Hematopoietic multipotent progenitor cell treated with erythropoietin and hydrocortisone succinate and interleukin-3 and kit ligand, for 6 days (in vitro differentiated cells): ENCODE data around the gene FER1L5.

Experiments used
- DNase-seq: peaks from one replicate; pipeline ENCODE4 v3.0.0-alpha.2; 2015

Gene FER1L5

GRCh38 chr2:96698221-96698861 is 55.8 kb downstream of the FER1L5 start:
- no peak for DNase-seq

DNA sequence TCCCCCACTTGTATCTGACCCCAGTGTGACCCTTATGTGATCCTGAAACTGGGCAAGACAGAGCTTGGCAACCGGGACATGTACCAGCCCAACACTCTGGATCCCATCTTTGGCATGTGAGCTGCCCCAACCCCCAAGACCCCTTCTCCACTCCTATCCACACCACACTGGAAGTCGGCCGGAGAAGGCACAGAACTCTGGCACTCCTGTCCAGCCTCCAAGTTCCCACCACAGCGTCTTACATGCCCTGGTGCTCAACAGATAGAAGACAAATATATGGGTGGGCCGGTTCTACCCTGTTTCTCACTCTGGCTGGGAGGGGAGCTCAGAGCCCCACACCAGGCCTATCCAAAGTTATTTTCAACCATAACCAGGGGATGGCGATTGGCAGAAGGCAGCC is 56.5 kb downstream of the FER1L5 start:
- no peak for DNase-seq

DNA sequence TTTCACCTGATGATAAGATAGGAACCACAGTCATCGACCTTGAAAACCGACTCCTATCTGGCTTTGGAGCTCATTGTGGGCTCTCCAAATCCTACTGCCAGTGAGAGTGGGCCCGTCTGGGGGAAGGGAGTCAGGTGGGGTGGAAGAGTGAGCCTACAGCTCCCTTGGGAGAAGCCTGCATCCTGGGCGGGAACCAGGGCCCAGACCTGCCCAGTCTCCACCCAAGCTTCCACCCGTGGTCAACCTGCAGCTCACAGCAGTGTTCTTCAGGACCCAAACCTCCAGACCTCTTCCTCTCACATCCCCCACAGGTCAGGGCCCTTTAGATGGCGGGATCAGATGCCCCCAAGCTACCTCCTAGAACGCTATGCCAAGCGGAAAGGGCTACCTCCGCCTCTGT is 57.1 kb downstream of the FER1L5 start:
- no peak for DNase-seq

- DNase-seq, result no peak
Measured at GRCh38 chr2:96700086-96700485, 57.5 kb downstream of the FER1L5 start.

GRCh38 chr2:96701636-96702035 is 59.1 kb downstream of the FER1L5 start:
- DNase-seq, result no peak

DNA sequence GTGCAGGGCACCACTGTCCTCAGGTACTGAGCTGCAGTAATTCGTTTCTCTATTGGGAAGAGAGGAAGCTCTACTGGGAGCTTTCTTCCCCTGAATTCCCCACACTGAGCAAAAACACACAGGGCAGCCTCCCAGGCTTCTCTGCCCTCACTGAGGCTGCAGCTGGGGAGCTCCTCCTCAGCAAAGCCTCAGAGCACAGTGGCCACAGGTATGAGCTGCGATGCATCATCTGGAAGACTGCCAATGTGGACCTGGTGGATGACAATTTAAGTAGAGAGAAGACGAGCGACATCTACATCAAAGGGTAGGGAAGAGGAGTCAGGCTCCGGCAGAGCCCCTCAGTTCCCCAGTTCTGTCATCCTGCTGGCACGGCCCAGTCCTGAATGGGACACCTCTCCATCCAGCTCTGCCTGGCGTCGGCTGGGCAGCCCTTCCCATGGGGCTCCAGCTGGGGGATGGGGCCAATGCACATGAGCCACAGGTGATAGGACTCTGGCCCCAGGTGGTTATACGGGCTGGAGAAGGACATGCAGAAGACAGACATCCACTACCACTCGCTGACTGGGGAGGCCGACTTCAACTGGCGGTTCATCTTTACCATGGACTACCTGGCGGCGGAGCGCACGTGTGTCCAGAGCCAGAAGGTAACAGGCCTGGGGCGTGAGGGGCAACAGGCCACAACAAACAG is 59.7 kb downstream of the FER1L5 start:
- no peak for DNase-seq

DNA sequence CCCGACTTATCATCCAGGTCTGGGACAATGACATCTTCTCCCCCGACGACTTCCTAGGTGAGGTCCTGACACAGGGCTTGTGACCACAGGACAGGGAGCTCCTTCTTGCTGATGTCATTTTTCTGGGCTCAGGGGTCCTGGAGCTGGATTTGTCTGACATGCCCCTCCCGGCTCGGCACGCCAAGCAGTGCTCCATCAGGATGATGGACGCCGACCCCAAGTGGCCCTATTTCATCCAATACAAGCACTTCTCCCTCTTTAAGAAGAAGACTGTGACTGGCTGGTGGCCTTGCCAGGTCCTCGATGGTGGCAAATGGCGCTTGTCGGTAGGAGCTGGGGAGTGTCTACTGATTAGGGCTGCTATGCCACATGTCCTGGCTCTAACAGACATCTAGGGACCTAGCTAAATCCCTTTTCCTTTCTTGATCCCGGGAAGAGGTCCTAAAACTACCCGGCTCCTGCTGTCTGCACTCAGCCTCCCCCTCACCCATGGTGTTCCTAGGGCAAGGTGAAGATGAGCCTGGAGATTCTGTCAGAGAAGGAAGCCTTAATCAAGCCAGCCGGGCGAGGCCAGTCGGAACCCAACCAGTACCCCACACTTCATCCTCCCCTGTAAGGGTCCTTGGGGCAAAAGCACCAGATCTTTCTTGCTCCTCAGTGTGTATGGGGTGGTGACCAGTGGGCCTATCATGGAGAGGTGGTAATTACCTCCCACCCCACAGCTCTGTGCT is 60.6 kb downstream of the FER1L5 start:
- DNase-seq, result no peak

DNA sequence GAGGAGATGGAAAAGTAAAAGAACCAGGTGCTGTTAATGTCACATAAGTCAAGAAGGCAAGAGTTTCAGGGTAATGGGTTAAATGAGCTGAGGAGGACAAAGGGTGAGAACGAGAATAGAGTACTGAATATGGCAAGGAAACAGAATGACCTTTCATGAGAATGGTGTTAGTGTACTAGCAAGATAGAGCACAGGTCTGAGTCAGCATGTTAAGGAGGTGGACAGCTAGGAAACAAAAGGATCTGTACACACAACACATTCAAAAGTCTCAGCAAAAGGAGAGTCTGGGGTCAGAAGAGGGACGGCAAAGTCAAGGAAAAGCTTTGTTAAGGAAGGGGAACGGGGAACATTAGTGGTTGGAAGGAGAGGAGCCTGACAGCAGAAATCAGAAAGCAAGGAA is 68.4 kb downstream of the FER1L5 start:
- DNase-seq, result no peak

DNA sequence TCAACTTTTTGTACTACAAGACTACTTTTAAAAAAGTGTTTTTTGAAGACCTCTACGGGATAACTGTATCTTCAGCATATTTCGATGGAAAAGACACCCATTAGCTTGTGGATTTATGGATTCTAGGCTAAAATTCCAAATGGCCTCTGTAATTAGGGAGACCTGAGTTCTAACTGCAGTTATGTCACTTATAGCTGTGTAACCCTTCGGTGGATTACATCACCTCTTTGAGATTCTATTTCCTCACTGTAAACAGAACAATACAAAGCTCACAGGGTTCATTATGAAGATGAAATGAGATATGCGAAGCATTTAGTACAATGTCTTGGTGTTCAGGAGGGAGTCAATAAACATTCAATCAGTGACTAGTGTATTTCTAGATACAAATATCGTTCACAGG is 73.1 kb downstream of the FER1L5 start:
- no peak for DNase-seq

GRCh38 chr2:96716388-96716787 is 73.8 kb downstream of the FER1L5 start:
- DNase-seq, result no peak

DNA sequence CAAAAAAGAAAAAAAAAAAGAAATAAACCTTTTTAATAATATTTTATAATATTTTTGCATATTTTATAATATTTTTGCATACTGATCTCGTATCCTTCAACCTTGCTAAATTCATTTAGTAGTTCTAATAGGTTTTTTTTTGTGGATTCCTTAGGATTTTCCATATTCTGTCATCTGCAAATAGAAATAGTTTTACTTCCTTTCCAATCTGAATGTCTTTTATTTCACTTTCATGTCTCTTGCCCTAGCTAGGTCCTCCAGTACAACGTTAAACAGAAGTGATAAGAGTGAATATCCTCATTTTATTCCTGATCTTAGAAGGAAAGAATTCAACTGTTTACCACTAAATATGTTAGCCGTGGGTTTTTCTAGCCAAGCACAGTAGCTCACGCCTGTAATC is 83.6 kb downstream of the FER1L5 start:
- DNase-seq, result no peak

DNA sequence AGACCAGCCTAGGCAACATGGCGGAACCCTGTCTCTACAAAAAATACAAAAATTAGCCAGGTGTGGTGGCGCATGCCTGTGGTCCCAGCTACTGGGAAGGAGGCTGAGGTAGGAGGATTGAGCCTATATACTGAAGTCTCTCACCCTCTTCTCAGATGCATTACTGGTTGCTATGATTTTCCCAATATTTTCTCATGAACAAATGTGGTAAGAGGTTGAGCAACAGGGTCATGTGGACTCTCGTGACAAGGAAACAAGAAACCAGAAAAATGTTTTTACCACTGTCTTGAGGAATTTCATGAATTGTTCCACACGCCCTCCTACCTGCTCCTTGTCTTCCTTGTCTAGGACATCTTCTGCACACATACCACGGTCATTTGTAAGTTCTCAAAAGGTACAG is 84.9 kb downstream of the FER1L5 start:
- no peak for DNase-seq

- no peak for DNase-seq
Measured at GRCh38 chr2:96729748-96730147, 87.2 kb downstream of the FER1L5 start.

DNA sequence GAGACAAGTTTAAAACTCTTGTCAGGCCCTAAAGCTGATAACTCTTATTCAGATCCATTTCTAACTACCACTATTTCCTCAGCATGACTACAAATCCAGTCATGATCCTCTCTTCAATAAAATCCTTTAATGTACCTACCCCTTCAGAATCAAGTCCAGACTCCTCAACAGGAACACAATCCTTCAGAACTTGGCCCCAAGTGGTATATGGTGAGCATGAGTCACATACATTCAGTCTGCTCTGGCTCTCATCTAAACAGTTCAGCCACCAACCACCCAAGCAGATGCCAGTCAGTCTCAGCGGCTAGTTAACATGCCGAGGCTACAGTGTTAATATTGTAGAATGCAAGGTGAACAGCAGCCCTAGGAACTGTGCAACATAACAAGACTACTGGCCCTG is 87.6 kb downstream of the FER1L5 start:
- no peak for DNase-seq

- DNase-seq, result no peak
Measured at GRCh38 chr2:96733931-96734330, 91.4 kb downstream of the FER1L5 start.

GRCh38 chr2:96734880-96735583 is 92.5 kb downstream of the FER1L5 start:
- peak; percentile 32 for DNase-seq

GRCh38 chr2:96737251-96737650 is 94.7 kb downstream of the FER1L5 start:
- no peak for DNase-seq

DNA sequence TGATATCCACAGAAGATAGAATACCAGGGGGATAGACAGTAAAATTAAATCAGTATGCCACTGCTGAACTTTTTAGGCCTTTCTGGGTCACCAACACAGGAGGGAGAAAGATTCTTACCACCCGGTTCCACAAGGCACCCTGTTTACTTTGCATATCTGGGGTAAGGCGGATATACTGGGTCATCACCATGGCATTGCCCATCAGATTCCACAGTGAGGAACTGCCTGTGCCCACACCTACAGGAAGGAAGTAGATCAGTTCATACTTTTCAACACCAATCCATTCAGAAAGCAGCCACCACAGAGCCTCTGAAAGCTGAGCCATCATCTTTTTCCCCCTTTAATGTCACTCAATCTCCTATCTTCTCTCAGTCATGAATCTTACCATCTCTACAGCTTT is 95.3 kb downstream of the FER1L5 start:
- DNase-seq, result no peak

- DNase-seq, result peak; percentile 59
Measured at GRCh38 chr2:96739076-96739632, 96.6 kb downstream of the FER1L5 start.

DNA sequence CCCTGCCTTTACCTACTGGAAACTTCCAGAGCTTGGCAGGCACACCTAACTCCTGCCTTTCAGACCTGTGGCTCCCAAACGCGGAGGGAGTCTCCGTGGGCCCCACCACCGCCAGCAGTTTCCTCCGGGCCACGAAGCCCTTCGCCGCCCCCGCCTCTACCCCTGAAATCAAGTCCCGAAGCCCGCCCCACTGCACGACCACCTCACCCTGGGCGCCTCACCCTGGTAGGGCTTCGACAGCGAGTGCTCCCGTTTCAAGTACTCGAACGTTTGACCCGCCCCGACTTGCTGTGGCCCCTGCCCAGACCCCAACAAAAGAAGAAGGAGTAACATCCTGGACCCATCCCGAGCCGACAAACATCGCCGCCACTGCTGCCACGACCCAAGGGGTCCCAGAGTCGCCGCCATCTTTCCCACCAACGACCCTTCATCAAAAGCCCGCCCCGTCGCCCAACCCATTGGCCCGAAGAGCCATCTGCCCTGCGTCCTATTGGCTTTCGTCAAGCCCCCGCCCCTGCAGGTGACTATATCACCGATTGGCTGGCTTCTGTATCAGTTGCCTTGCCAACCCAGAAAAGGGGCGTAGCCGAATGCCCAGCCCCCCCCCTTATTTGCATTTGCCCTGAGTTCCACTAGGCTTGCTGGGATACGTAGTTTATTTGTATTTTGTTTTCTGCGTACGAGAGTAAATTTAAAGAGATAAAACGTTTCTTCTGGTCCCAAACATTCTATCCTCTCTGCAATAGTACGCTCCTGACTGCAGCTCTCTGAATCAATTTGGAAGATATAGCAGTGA is 97.3 kb downstream of the FER1L5 start, which contains the start of gene LMAN2L:
TSS of gene LMAN2L (minus strand) at position 432 of the 796 bp plus-strand sequence. CDS start at position 408, 24 bp downstream.
- DNase-seq, result peak; percentile 99

GRCh38 chr2:96747061-96747617 is 104.6 kb downstream of the FER1L5 start:
- DNase-seq, result no peak

DNA sequence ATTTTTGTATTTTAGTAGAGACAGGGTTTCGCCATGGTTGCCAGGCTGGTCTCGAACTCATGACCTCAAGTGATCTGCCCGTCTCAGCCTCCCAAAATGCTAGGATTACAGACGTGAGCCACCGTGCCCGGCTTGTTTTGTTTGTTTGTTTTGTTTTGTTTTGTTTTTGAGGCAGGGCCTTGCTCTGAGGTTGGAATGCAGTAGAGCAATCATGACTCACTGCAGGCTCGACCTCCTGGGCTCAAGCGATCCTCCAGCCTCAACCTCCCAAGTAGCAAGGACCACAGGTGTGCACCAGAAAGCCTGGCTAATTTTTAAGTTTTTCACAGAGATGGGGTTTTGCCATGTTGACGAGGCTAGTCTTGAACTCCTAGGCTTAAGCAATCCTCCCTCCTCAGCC is 109.2 kb downstream of the FER1L5 start:
- DNase-seq, result no peak
